Glutamatergic neuron (in vitro differentiated cells): Measurements from ENCODE around the gene LACRT. TPM values are rescaled to one million over a fixed set of nuclear protein-coding genes. Genes with fewer than 3 reads are reported as not detected.

Experiments used
- DNase-seq: peaks from one replicate; pipeline ENCODE4 v3.0.0; 2022
- H3K27ac Mint-ChIP-seq: one replicate; pipeline ENCODE4 v1.8.0; 2020; ENCODE audit warnings: mild to moderate bottlenecking, mixed read lengths, inconsistent platforms; ENCODE audit not compliant: unreplicated experiment
- H3K27me3 Mint-ChIP-seq: one replicate; pipeline ENCODE4 v1.8.0; 2020; ENCODE audit warnings: mild to moderate bottlenecking, moderate library complexity, mixed read lengths, inconsistent platforms; ENCODE audit not compliant: unreplicated experiment
- H3K36me3 Mint-ChIP-seq: one replicate; pipeline ENCODE4 v1.8.0; 2020; ENCODE audit warnings: mild to moderate bottlenecking, mixed read lengths, inconsistent platforms; ENCODE audit not compliant: unreplicated experiment
- H3K4me1 Mint-ChIP-seq: one replicate; pipeline ENCODE4 v1.8.0; 2020; ENCODE audit warnings: mild to moderate bottlenecking, low read depth, mixed read lengths, inconsistent platforms; ENCODE audit not compliant: unreplicated experiment
- H3K4me3 Mint-ChIP-seq: one replicate; pipeline ENCODE4 v1.8.0; 2020; ENCODE audit warnings: mild to moderate bottlenecking, mixed read lengths, inconsistent platforms; ENCODE audit not compliant: unreplicated experiment
- H3K9me3 Mint-ChIP-seq: one replicate; pipeline ENCODE4 v1.8.0; 2020; ENCODE audit warnings: mild to moderate bottlenecking, moderate library complexity, mixed read lengths, inconsistent platforms; ENCODE audit not compliant: unreplicated experiment
- CTCF ChIP-seq: fragments of 200-600 bp; sonication (generic); IDR thresholded peaks from one replicate; pipeline ENCODE4 v1.5.0; 2021; ENCODE audit not compliant: partially characterized antibody, unreplicated experiment
- total RNA-seq: library from RNA; stranded (reverse); fragmentation: NEBNext Ultra II Directional; extraction: Animal tissue kit (Norgen Biotek cat#: 25700); gene quantifications from one replicate; pipeline ENCODE4 v1.2.1, GENCODE V29; 2021; ENCODE audit not compliant: unreplicated experiment

The LACRT gene
- total RNA-seq, 1 donor from 2014 or later, result not detected

DNA sequence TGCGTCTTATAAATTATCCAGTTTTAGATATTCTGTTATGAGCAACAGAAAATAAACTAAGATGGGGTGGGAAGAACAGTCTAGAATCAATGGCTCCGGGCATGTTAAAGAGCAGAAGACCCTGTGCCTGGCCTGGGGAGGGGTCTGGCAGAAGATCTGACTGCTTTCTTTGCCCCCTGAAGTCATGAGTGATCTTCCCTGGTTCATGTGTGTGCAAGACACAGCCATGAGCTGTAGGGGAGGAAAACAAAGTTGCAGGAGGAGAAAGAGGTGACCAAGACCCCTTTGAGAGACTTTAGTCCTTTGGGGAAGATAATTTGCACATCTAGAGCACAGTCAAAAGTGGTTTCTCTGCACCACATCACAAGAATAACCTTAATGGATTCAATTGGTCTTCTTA is 4.8 kb downstream of the LACRT start:
- no peak for TF ChIP-seq CTCF
- H3K36me3 Mint-ChIP-seq, result peaks cover 18% of the 10 kb centered on the region
- H3K4me3 Mint-ChIP-seq, result no peak overlapping the region
- H3K27me3 Mint-ChIP-seq, result peaks cover 3% of the 10 kb centered on the region
- H3K27ac Mint-ChIP-seq, result no peak overlapping the region
- no peaks in the 10 kb centered on the region for H3K4me1 Mint-ChIP-seq
- peaks cover 13% of the 10 kb centered on the region for H3K9me3 Mint-ChIP-seq
- DNase-seq, result no peak

- H3K4me3 Mint-ChIP-seq, result no peak overlapping the region
- TF ChIP-seq CTCF, result no peak
- no peaks in the 10 kb centered on the region for H3K4me1 Mint-ChIP-seq
- no peak for DNase-seq
- H3K36me3 Mint-ChIP-seq, result peaks cover 18% of the 10 kb centered on the region
- peaks cover 12% of the 10 kb centered on the region for H3K9me3 Mint-ChIP-seq
- no peak overlapping the region for H3K27ac Mint-ChIP-seq
- peaks cover 3% of the 10 kb centered on the region for H3K27me3 Mint-ChIP-seq
These were observed 6.4 kb downstream of the LACRT start for GRCh38 chr12:54628186-54628846.

DNA sequence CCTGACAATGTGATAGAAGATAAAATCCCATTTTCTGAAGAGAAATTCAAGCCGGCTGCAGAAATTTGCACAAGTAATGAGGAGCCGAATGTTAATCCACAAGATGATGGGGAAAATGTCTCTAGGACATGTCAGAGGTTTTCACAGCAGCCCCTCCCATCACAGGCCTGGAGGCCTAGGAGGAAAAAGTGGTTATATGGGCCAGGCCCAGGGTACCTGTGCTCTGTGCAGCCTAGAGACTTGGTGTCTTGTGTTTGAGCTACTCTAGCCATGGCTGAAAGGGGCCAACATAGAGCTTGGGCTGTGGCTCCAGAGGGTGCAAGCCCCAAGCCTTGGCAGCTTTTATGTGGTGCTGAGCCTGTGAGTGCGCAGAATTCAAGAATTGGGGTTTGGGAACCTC is 7.4 kb downstream of the LACRT start:
- H3K27ac Mint-ChIP-seq, result no peak overlapping the region
- no peaks in the 10 kb centered on the region for H3K4me1 Mint-ChIP-seq
- peaks cover 10% of the 10 kb centered on the region for H3K9me3 Mint-ChIP-seq
- peaks cover 3% of the 10 kb centered on the region for H3K27me3 Mint-ChIP-seq
- no peak for DNase-seq
- peaks cover 18% of the 10 kb centered on the region for H3K36me3 Mint-ChIP-seq
- no peak overlapping the region for H3K4me3 Mint-ChIP-seq
- TF ChIP-seq CTCF, result no peak

GRCh38 chr12:54625598-54625997 is 9.1 kb downstream of the LACRT start:
- Mint-ChIP-seq H3K4me3 (no peak overlapping the region), H3K27ac (no peak overlapping the region), H3K27me3 (peaks cover 4% of the 10 kb centered on the region), H3K36me3 (peaks cover 18% of the 10 kb centered on the region), H3K9me3 (peaks cover 10% of the 10 kb centered on the region), H3K4me1 (no peaks in the 10 kb centered on the region)
- TF ChIP-seq CTCF, result no peak
- no peak for DNase-seq

DNA sequence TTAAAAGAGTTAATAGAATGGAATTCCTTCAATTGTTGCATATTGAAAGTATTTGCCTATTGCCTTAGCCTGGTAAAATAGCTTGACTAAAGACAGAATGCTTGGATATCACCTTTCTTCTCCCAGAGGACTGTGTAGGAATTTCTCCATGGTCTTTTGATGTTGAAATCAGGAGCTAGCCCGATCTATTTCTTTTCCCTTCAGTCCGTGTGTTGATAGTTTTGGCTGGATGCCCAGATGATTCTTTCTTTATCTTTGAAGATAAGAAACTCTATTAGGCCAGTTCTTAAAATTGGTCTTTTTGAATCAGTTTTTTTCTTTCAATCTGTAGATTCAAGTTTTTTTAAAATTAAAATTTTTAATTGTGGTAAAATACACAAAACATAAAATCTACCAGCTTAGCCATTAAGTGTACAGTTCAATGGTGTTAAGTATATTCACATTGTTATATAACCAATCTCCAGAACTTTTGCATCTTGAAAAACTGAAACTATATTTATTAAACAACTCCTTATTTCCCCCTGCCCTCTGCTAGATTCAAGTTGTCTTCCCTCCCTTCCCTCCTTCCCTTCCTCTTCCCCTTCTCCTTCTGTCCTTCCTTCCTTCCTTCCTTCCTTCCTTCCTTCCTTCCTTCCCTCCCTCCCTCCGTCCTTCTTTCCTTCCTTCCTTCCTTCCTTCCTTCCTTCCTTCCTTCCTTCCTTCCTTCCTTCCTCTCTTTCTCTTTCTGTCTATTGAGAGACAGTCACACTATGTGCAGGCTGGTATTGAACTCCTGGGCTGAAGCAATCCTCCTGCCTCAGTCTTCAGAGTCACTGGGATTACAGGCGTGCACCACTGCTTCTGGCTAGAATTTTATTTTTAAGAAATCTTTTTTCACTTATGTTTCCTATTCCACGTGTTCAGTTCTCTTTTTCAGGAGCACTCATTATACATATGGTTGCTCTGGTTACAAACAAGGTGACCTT is 10.1 kb downstream of the LACRT start:
- no peaks in the 10 kb centered on the region for H3K4me1 Mint-ChIP-seq

More for the DNA sequence above, 10.1 kb downstream of the LACRT start:
- Mint-ChIP-seq H3K4me3 (no peak overlapping the region), H3K27ac (no peak overlapping the region), H3K27me3 (peaks cover 4% of the 10 kb centered on the region), H3K36me3 (peaks cover 18% of the 10 kb centered on the region), H3K9me3 (peaks cover 10% of the 10 kb centered on the region)
- no peak for DNase-seq
- TF ChIP-seq CTCF, result no peak
